NCI-H345 treated with DMSO at 0.1 percent for 48 hours (cell line): ENCODE results near the gene GCC2.
"Not testable (repeated sequence)": the region's sequence is repeated elsewhere in the genome, so short reads cannot be mapped to it uniquely, and the experiment has no call there.

Source experiments
- DNase-seq: peaks from one replicate; lab custom pipeline; 2025; ENCODE audit not compliant: unreplicated experiment; lab: John Stamatoyannopoulos, UW

GCC2 gene, protein sequence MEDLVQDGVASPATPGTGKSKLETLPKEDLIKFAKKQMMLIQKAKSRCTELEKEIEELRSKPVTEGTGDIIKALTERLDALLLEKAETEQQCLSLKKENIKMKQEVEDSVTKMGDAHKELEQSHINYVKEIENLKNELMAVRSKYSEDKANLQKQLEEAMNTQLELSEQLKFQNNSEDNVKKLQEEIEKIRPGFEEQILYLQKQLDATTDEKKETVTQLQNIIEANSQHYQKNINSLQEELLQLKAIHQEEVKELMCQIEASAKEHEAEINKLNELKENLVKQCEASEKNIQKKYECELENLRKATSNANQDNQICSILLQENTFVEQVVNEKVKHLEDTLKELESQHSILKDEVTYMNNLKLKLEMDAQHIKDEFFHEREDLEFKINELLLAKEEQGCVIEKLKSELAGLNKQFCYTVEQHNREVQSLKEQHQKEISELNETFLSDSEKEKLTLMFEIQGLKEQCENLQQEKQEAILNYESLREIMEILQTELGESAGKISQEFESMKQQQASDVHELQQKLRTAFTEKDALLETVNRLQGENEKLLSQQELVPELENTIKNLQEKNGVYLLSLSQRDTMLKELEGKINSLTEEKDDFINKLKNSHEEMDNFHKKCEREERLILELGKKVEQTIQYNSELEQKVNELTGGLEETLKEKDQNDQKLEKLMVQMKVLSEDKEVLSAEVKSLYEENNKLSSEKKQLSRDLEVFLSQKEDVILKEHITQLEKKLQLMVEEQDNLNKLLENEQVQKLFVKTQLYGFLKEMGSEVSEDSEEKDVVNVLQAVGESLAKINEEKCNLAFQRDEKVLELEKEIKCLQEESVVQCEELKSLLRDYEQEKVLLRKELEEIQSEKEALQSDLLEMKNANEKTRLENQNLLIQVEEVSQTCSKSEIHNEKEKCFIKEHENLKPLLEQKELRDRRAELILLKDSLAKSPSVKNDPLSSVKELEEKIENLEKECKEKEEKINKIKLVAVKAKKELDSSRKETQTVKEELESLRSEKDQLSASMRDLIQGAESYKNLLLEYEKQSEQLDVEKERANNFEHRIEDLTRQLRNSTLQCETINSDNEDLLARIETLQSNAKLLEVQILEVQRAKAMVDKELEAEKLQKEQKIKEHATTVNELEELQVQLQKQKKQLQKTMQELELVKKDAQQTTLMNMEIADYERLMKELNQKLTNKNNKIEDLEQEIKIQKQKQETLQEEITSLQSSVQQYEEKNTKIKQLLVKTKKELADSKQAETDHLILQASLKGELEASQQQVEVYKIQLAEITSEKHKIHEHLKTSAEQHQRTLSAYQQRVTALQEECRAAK (N-terminal part only)

DNA sequence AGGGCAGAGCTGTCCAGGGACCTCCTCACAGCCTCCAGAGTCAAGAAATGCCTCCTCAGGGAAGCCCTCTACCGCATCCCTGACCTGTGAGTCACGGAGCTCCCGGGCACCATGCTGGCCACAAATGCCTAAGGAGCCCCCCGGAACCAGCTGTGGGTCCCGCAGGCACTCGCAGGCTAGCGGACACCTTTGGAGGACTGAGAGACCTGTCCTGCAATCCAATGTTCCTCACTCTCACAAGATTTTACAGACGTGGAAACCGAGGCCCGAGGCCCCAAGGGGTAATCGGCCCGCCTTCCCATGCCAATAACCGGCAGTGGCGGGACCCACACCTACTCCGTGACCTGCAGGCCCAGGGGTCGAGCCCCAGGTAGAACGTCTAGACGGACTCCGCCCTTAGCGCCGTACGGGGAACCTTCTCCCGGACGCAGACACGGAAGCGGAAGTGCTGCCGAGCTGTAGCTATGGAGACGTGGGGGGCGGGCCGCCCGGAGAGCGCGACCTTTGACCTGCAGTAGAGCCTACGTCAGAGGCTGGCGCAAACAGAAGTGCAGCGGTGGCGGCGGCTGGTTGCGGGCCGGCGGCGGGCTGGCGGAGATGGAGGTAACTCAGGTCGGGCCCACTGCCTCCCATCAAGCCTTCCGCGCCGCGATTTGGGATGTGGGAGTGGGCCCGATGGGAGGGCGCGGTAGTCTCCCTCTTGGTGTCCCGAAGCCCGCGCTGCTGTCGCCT lies at the start of gene GCC2:
Gene GCC2, plus strand, starts transcription at position 529 of the 732 bp plus-strand sequence. Its CDS starts 69 bp downstream, at position 598.
- peak; percentile 92 for DNase-seq

DNA sequence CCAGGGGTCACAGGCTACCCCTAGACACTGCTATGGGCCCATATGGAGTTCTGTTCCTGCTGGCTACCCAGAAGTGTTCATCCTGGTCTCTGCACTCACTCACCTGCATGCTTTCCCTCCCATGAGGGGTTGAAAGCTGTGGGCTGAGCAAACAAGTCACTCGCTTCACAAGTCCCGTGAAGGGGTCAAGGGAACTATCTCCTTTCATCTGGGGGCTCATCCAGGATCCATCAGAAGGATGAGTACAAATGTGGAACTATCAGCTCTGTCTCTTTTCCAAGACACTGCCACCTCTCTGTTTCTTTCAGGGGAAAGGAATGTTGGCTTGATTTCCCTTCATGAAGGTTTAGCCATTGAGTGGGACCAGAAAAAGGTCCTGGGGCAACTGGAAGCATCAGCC lies 49.5 kb upstream of the GCC2 start:
- DNase-seq = no peak

DNA sequence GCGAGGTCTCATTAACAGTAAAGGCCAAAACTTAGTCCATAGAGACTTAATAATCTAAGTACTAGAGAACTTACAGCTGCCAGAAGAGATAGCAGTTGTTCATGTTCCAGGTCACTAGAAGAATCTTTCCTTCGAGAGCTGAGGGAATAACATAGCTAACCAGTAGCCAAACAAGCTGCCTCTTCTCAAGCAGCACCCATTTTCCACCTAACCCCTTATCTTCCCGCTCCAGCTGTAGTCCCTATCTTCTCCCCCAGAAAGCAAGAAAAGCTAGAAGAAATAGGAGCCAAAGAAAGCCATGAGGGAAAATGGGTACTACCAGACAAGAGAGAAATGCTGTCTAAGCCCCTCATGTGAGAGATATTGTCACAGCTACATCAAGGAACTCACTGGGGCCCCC lies 47.2 kb upstream of the GCC2 start:
- DNase-seq = no peak

DNA sequence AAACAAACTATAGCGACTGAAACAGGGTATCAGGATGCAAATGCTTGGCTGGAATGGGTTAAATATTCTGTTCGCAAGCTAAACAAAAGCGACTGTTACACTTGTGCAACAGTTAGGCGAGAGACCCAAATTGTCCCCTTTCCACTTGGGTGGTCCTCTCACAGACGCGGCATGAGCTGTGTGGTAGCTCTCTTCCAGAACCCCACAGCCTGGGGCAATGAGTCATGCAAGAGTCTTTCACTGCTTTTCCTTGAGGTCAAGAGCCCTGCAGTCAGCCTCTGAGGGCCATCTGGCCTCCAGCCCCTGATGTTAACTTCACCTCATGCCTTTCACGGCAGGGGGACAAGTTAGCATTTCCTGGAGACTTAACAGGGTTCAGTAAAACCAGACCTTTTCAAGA lies 45.5 kb upstream of the GCC2 start:
- no peak for DNase-seq

DNA sequence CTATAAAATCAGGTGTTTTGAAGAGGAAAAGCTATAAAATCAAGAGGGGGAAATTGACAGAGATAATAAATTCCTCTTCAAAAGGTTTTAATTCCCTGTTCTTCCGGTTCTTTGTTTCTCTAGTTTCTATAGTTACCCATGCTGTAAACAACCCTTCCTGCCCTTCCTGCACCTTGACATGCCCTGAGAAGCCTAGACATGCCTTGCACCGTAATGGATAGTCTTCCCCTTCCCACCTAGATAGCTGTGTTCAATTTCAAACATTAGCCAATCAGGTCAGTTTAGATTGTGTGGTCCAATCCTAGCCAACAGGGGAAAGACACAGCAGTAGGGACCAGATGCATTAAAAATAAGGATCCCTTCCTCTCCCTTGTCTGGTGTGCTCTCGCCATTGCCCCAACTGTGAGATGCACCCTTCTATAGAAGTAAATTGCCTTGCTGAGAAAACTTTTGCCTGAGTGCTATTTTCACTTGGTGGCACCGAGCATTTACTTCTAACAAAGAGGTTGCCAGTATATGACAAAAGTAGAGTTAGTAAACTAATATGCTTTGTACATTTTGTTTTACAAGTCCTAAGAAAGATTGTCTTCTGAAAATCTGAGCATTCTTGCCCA lies 44.1 kb upstream of the GCC2 start:
- DNase-seq = no peak

DNA sequence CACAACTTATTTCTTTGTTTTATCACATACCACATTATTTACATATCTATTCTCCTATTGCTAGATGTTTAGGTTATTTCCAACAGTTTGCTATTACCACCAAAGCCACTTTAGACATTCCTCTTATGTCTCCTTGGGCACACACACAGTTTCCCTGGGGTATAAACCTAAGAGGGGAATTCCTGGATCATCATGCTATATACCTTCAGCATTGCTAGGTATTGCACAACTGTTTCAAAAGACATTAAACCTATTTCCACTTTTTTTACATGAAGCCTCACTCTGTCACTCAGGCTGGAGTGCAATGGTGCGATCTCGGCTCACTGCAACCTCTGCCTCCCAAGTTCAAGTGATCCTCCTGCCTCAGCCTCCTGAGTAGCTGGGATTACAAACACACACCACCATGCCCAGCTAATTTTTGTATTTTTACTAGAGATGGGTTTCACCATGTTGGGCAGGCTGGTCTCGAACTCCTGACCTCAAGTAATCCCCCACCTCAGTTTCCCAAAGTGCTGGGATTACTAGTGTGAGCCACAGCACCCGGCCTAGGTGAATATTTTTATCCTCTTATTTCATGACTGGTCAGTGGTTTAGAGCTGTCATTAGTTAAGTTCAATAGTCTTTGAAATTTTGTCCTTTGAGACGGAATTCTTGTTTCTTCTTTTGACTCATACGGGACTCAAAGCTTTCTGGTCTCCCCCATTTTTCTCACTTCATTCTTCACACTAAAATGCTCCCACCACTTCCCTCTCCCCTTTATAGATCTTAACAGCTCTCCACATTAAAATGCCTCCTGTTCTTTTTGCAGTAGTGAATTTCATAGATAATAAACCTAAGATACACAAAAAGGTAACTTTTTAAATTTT lies 40.9 kb upstream of the GCC2 start:
- DNase-seq = no peak

DNA sequence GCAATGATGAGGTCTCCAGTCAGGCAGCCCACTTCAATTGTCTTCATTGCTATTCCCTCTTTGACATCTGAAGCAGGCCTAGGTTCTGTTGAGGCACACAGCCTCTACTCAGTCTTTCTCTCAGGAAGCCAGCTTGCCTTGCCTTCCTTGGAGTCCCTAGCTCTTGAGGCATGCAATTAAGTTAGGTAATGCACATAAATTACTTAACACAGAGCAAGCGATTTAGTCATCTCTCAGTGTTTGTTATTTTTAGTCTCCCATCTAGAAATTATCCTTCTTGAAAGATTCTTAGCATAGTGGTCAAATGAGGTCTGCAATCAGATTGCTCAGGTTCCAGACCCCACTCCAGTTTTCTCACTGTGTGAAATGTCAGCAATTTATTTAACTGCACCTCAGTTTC lies 39.2 kb upstream of the GCC2 start:
- no peak for DNase-seq

DNA sequence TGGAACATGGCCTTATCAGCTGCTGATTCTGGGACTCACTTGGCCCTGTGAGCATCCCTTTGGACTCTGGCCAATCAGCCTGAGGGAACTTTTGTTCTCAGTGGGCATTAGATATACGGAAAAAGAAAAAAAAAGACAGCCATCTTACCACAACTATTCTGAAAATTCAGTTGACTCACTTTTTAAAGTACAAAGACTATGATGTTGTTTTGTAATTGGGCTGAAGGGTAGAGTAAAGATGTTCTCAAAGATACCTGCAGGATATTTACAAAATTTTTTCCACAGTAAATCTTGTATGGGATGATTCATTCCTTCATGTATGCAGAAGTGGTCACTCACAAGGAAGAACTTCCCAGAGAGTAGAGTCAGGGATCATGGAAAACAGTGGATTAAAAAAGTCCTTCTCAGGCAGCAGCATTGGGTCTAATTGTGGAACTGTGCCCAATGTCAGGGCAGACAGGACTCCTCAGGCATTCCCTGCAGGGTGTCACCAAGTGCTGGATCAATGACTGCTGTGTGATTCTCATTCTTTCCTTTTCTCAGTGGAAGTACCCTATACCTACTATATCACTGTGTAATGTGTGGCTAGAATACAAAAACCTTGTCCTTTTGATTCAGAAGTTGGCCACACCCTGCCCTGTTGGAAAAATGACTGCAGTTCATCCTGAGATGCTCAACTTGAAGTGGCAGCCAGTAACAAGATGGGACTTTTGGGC lies 35.9 kb upstream of the GCC2 start:
- DNase-seq = no peak

DNA sequence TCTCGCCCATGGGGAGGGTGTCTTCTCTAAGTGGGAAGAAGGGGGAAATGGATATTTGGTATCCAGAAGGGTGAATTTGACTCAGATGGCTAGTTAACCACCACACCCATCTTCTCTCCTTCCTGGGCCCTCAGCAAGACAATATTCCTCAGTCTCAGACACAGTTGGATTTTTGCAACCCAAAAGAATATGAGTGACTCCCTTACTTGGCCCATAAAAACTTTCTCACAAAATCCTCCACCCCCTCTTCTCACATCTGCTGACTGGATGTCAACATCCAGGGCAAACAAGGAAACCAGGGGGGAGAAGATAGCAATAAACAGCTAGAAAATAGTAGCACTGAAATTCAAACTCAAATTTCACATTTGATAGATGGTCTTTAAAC lies 35.3 kb upstream of the GCC2 start:
- no peak for DNase-seq

DNA sequence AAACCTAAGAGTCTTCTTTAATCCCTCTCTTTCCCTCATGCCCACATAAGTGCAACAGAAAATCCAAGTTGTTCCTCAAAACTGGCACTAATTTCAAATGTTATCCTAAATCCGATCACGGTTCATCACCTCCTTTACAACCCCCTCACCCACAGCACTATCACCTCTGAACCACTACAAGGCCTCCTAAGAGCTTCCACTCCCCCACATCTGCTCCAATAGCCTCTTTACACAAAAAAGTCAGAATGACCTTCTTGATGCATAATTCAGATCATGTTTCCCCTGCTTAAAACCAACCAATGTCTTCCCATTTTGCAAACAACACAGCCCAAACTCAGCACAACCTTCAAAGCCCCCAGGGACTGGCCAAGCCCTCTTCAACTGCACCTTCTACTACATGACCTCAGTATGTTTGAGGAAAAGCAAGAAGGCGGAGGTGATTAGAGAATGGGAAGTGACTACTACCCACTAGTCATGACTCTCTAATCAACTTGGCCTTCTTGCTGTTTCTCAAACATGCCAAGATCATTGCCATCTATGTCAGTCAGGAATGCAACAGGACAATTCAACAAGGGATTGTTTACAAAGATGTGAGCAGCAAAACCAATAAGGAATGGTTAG lies 34.6 kb upstream of the GCC2 start:
- DNase-seq = no peak

DNA sequence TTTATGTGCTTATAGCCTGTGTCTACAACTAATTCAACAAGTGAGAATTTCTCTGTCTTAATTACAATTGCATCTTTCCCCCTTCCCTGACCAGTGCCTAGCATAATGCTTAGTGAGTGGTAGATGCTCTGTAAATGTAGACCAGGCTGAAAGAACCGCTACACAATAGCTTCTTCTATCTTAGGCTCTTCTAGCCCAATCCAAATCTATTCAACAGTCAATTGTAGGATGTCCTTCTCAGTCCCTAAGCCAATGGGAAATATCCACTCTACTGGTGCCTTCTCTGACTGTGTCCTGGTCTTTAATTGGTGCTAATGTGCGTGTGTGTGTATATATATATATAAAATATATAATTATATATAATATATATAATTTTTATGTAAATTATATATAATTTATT lies 34.1 kb upstream of the GCC2 start:
- no peak for DNase-seq

DNA sequence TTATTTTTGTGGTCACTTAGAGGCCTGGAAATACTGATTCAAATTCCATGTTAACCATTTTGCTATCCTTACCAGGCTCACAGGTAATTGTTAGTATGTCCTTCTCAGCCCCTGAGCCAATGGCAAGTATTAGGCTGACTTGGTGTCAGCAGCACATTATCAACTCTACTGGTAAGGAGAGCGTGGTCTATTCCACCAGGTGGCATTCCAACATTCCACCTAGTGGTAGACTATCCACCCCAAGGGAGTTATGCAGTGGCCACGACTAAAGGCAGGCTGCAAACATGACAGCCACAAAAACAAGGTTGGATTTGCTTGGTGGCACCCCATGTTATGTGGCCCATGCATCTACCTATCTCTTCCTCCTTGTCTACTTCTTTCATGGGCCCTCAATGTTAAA lies 31.8 kb upstream of the GCC2 start:
- DNase-seq = no peak

DNA sequence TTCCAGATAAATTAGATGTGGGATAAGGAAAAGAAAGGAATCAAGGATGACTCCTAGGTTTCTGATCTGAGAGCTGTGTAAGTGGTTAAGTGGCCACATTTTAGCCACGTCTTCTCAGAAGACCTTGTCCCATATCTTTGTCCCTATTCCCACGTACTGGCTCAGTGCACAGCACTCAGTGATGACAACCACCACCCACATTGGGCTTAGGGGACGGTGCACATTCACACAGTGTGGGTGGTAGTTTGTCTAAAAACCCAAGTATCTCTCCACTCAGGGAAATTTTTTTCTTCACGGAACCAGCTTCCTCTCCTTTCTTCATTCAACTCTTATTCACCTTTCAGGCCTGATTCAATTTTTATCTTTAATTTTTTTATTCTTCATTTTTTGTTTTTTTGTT lies 30.6 kb upstream of the GCC2 start:
- DNase-seq = no peak

DNA sequence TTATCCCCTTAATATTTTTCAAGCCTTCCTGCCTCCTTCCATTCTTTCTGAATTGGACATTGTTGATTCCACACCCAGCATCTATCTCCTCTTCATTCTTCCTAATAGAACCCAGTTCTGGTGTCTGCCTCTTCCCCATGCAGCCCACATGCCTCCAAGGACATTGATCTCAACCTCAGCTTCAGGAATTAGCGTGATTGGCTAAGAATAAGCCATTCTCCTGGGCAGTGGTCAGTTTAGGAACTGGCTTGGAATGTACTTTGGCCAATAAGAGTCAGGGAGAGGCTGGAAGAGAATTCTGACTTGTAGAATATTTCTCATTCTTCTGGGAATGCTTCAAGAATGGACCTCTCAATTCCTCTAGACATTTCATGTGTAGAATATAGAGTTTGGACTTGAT lies 25.9 kb upstream of the GCC2 start:
- DNase-seq = no peak

DNA sequence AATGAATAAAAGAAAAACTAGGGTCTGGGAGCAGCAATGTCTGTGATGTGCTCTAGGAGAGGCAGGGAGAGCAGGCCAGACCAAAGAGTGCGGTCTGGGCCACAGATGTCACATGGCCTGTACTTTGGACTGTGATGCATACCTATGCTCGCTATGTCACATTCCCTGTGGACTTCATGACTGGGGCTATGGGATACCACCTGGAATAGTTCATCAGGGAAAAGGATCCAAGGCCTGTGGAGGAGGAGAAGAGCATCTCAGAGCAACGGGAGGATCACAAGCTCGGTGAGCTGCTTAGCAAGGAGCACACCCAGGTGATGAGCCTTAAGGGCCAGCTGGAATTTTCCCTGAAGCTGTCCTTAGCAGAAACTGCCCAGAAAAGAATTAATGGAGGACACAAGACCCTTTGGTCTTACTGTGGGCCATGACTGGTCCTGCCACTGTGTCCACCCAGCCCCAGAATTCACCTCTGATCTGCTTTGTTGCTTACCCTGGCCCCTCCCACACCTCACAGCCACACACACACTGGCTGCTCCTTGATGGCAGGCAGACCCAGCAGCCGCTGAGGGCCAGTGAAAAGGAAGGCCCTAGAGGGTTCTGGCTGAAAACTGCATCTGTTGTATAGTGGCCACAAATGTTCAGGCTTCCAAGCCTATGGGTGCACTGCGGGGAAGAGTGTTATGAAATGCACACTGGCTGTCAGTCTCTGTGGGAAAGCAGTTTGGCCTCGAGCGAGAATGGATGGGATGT lies 25.3 kb upstream of the GCC2 start:
- DNase-seq = no peak

DNA sequence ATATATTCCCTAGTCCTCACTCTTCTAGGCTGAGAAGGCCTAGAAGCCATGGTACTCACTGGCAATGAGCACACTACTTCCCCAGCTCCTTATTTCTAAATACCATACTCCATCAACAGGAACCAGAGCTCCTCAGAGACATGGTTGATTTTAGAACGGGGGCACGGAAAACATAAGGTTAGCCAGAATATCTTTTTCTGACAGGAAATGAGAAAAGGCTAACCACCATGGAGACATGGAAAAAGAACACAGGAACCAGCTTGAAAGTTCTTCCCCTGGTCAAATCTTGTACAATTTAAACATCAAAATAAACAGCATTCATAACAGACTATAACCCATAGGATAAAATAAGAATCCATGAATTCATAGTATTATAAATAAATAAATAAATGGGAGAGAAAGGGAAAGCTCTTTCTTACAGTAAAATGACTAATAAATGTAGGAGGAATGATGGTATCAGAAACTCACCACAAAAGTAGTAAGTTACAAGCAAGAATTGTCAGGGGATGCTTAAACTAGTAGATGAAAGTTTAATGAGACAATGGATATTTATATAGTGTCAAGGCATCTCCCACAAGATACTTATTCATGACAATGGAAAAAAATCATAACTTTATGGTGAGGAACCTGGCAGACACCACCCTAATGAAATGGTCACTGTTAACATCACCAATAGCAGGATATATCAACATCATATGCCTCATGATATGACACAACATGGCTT lies 20.6 kb upstream of the GCC2 start:
- no peak for DNase-seq

DNA sequence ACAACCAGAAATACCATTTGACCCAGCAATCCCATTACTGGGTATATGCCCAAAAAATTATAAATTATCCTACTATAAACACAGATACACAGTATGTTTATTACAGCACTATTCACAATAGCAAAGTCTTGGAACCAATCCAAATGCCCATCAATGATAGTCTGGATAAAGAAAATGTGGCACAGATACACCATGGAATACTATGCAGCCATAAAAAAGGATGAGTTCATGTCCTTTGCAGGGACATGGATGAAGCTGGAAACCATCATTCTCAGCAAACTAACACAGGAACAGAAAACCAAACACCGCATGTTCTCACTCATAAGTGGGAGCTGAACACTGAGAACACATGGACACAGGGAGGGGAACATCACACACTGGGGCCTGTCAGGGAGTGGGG lies 13.4 kb upstream of the GCC2 start:
- not testable (repeated sequence) for DNase-seq
